HG03520 (cell line): ENCODE results near the gene JAK1.
"Not testable (repeated sequence)": the region's sequence is repeated elsewhere in the genome, so short reads cannot be mapped to it uniquely, and the experiment has no call there.

Experiments used
- ATAC-seq: cut with Tn5 transposase; IDR thresholded peaks from one replicate; pipeline ENCODE4 v1.9.1; 2021; ENCODE audit warnings: mild to moderate bottlenecking, moderate library complexity; ENCODE audit not compliant: unreplicated experiment

The JAK1 gene

GRCh38 chr1:64966158-64966971 lies at the start of gene JAK1:
Gene JAK1 (minus strand): TSS chr1:64966549. CDS start chr1:64886264, 80,285 bp downstream.
- ATAC-seq: peak; percentile 79

- ATAC-seq: no peak
These were observed 48.0 kb upstream of the JAK1 start for GRCh38 chr1:65014321-65014720.

GRCh38 chr1:65011983-65012382 lies 45.6 kb upstream of the JAK1 start:
- no peak for ATAC-seq

- no peak for ATAC-seq
These were observed 43.5 kb upstream of the JAK1 start for GRCh38 chr1:65009724-65010420.

- no peak for ATAC-seq
These were observed 42.8 kb upstream of the JAK1 start for GRCh38 chr1:65009176-65009575.

- ATAC-seq: no peak
These were observed 40.5 kb upstream of the JAK1 start for GRCh38 chr1:65006806-65007205.

- no peak for ATAC-seq
These were observed 36.9 kb upstream of the JAK1 start for GRCh38 chr1:65003316-65003664.

GRCh38 chr1:65002508-65003315 lies 36.4 kb upstream of the JAK1 start:
- peak; percentile 77 for ATAC-seq

GRCh38 chr1:65002156-65002507 lies 35.8 kb upstream of the JAK1 start:
- no peak for ATAC-seq

- no peak for ATAC-seq
These were observed 35.0 kb upstream of the JAK1 start for GRCh38 chr1:65001231-65001792.

GRCh38 chr1:64998425-64998948 lies 32.1 kb upstream of the JAK1 start:
- ATAC-seq: not testable (repeated sequence)

GRCh38 chr1:64996541-64997257 lies 30.4 kb upstream of the JAK1 start:
- no peak for ATAC-seq

GRCh38 chr1:64995316-64995715 lies 29.0 kb upstream of the JAK1 start:
- no peak for ATAC-seq

GRCh38 chr1:64986903-64987871 lies 20.8 kb upstream of the JAK1 start:
- peak; percentile 98 for ATAC-seq

GRCh38 chr1:64984737-64985136 lies 18.4 kb upstream of the JAK1 start:
- ATAC-seq: no peak

- ATAC-seq: no peak
These were observed 17.8 kb upstream of the JAK1 start for GRCh38 chr1:64984106-64984505.

- ATAC-seq: no peak
These were observed 16.8 kb upstream of the JAK1 start for GRCh38 chr1:64983110-64983509.

GRCh38 chr1:64981601-64982533 lies 15.5 kb upstream of the JAK1 start:
- no peak for ATAC-seq
